ENCODE data around the gene EPB41L1. TPM values are rescaled to one million over a fixed set of nuclear protein-coding genes. Genes with fewer than 3 reads are reported as not detected.

The EPB41L1 gene
- total RNA-seq, 1 experiment from 2014 or later: 8.6 TPM

DNA sequence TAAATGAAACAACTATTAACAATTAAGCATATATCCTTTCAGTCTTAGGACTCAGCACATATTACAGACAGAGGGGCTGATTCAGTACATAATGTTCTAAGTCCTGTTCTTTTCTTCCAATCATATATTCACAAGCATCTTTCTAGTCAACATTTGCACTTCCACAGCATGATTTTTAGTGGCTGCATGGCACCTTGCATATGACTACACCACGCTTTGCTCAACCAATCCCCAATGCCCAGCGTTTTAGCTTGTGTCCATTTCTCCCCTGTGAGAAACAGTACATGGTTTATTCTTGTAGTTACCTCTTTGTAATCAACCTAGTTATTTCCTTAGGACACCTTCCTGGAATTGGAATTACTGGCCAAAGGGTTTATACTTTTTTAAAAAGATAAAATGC is 115.0 kb downstream of the EPB41L1 start:
- in situ Hi-C loops (cut with HindIII; ENCODE audit: low pct_unique_long_range_greater_than_20kb, low sequenced_read_pairs): no loop called here
- CTCF ChIA-PET: no interaction called here

GRCh38 chr20:36270744-36271638 is 116.5 kb downstream of the EPB41L1 start:
- no peak overlapping the region for H3K27ac ChIP-seq (ENCODE audit: low read length)
- H3K27me3 ChIP-seq (ENCODE audit: control insufficient read depth, insufficient read depth, low read length): no peaks in the 10 kb centered on the region
- BruUV-seq (replicated peaks): no TSS peak
- ChIA-PET POLR2A (no interaction called here), CTCF (interaction anchor here (0.7 kb wide), 1 partner anchor 335 kb away, joined by 8 read pairs; the partner anchor contains the start of gene RAB5IF)
- ATAC-seq (no peak), DNase-seq (ENCODE audit: low read depth, low spot score) (no peak)
- no peaks in the 10 kb centered on the region for H3K36me3 ChIP-seq (ENCODE audit: control insufficient read depth, insufficient read depth, low read length)
- no peaks in the 10 kb centered on the region for H3K9me3 ChIP-seq (ENCODE audit: control insufficient read depth, insufficient read depth, low read depth, low read length)
- intact Hi-C loops (cut with micrococcal nuclease; ENCODE audit: unreplicated experiment) (no loop called here), in situ Hi-C loops (cut with HindIII; ENCODE audit: low pct_unique_long_range_greater_than_20kb, low sequenced_read_pairs) (no loop called here)
- no peaks in the 10 kb centered on the region for H3K4me1 ChIP-seq (ENCODE audit: control insufficient read depth, insufficient read depth, low read length)
- no peak overlapping the region for H3K4me3 ChIP-seq (ENCODE audit: low read depth in 2 of 2, low read length in 2 of 2)
- TF ChIP-seq REST (IDR thresholded peaks at IDR 0.05; ENCODE audit: insufficient read depth in 1 of 2, low read depth in 2 of 2, low read length in 1 of 2): no peak
- TF ChIP-seq POLR2AphosphoS5 (IDR thresholded peaks at IDR 0.05; ENCODE audit: low read depth, low read length): no peak
- TF ChIP-seq CTCF (IDR thresholded peaks at IDR 0.05): no peak
- TF ChIP-seq SIN3A (IDR thresholded peaks at IDR 0.05; ENCODE audit: borderline replicate concordance, insufficient read depth, low read depth, low read length): no peak

More for the DNA sequence above, 115.0 kb downstream of the EPB41L1 start:
- no peak for ATAC-seq
- TF ChIP-seq REST (IDR thresholded peaks at IDR 0.05; ENCODE audit: insufficient read depth in 1 of 2, low read depth in 2 of 2, low read length in 1 of 2): no peak
- TF ChIP-seq TCF7L2 (IDR thresholded peaks at IDR 0.05; ENCODE audit: low read depth, low read length): no peak
- TF ChIP-seq CTCF (IDR thresholded peaks at IDR 0.05): no peak
- no peak for TF ChIP-seq SIN3A (IDR thresholded peaks at IDR 0.05; ENCODE audit: borderline replicate concordance, insufficient read depth, low read depth, low read length)
- no peak for TF ChIP-seq POLR2AphosphoS5 (IDR thresholded peaks at IDR 0.05; ENCODE audit: low read depth, low read length)
- H3K4me3 ChIP-seq (ENCODE audit: low read depth in 2 of 2, low read length in 2 of 2): no peak overlapping the region
- DNase-seq (ENCODE audit: low read depth, low spot score): no peak
- BruUV-seq (replicated peaks): no TSS peak
- no peaks in the 10 kb centered on the region for H3K36me3 ChIP-seq (ENCODE audit: control insufficient read depth, insufficient read depth, low read length)
- POLR2A ChIA-PET: no interaction called here
- no peaks in the 10 kb centered on the region for H3K4me1 ChIP-seq (ENCODE audit: control insufficient read depth, insufficient read depth, low read length)
- H3K27me3 ChIP-seq (ENCODE audit: control insufficient read depth, insufficient read depth, low read length): no peaks in the 10 kb centered on the region
- H3K9me3 ChIP-seq (ENCODE audit: control insufficient read depth, insufficient read depth, low read depth, low read length): no peaks in the 10 kb centered on the region
- intact Hi-C loops (cut with micrococcal nuclease; ENCODE audit: unreplicated experiment): no loop called here
- H3K27ac ChIP-seq (ENCODE audit: low read length): no peak overlapping the region

Measured in Panc1 (cell line).